Prostate gland (tissue), 2 donors: Measurements from ENCODE around the gene WRAP53. TPM values are rescaled to one million over a fixed set of nuclear protein-coding genes. Genes with fewer than 3 reads are reported as not detected.

ENCODE experiments used
- DNase-seq: peaks from one replicate; pipeline ENCODE4 v3.0.0-alpha.2; 2019; ENCODE audit warnings: low spot score
- H3K27ac ChIP-seq, 2 donors: fragments of 200-600 bp; sonication (generic); 2 replicates each; pipeline ENCODE4 v1.5.1; 2017 to 2019
- H3K27me3 ChIP-seq: fragments of 200-600 bp; sonication (generic); replicated peaks from 2 replicates; pipeline ENCODE4 v1.5.1; 2019; ENCODE audit not compliant: insufficient read depth
- H3K36me3 ChIP-seq, 2 donors: fragments of 200-600 bp; sonication (generic); 1 replicate in 1 of 2; 2 replicates in 1 of 2; pipeline versions ENCODE4 v1.5.1 to v1.8.1; 2017 to 2019
- H3K4me1 ChIP-seq: fragments of 200-600 bp; sonication (generic); replicated peaks from 2 replicates; pipeline ENCODE4 v1.5.1; 2019
- H3K4me3 ChIP-seq, 2 donors: fragments of 200-600 bp; sonication (generic); 2 replicates each; pipeline ENCODE4 v1.5.1; 2017 to 2019
- H3K9me3 ChIP-seq: fragments of 200-600 bp; sonication (generic); 2 replicates; pipeline ENCODE4 v1.5.1; 2017
- CTCF ChIP-seq, 4 experiments: fragments of 200-600 bp in 2 of 4; fragments of 450-650 bp in 2 of 4; sonication (generic) in 2 of 4; IDR thresholded peaks; 1 replicate in 3 of 4; 2 replicates in 1 of 4; pipeline ENCODE4 v1.5.1; 2016 to 2019; ENCODE audit warnings: antibody characterized with exemption in 4 of 4, mild to moderate bottlenecking in 2 of 4, moderate library complexity in 2 of 4
- POLR2A ChIP-seq: fragments of 450-650 bp; IDR thresholded peaks from one replicate; pipeline ENCODE4 v1.6.1; 2016; ENCODE audit warnings: antibody characterized with exemption, mild to moderate bottlenecking
- POLR2AphosphoS5 ChIP-seq: sonication (generic); formaldehyde crosslinking; IDR thresholded peaks from one replicate; pipeline ENCODE4 v1.6.1; 2017; ENCODE audit warnings: antibody characterized with exemption
- WGBS: methylation state at CpG from one replicate; pipeline ENCODE4 v1.1.5; 2018; 5-methylcytosine and 5-hydroxymethylcytosine counted together
- intact Hi-C: fragments of 100-400 bp; cut with DNase I; formaldehyde crosslinking; loops from one replicate; pipeline ENCODE4 v1.14.2; 2022
- total RNA-seq, 2 donors: library from RNA; depleted of rRNA; stranded (reverse); fragments of >200 nt; gene quantifications; one replicate each; pipeline ENCODE4 v1.1.0, GENCODE V29; 2016

Gene WRAP53
- total RNA-seq, 2 donors from 2014 or later: 8.6 to 9.4 TPM

- Histone ChIP-seq H3K9me3 (no peaks in the 10 kb centered on the region), H3K36me3 (no peaks in the 10 kb centered on the region), H3K27me3 (no peaks in the 10 kb centered on the region), H3K27ac (no peak overlapping the region), H3K4me3 (no peak overlapping the region), H3K4me1 (no peaks in the 10 kb centered on the region)
- TF ChIP-seq CTCF (IDR thresholded peaks at IDR 0.05) (no peak), POLR2AphosphoS5 (no peak), POLR2A (no peak)
- no peak for DNase-seq
- WGBS: 54% methylated on average over 10 of the region's 10 CpGs
- intact Hi-C loops: loop anchor here (10.0 kb wide), 1 partner anchor 247 kb away; no protein-coding TSS in a partner anchor
Observed at GRCh38 chr17:7748076-7748775, 59.9 kb downstream of the WRAP53 start.

GRCh38 chr17:7750321-7750821 lies 62.1 kb downstream of the WRAP53 start:
- WGBS: 60% methylated on average over 4 of the region's 4 CpGs
- Histone ChIP-seq H3K27me3 (no peaks in the 10 kb centered on the region), H3K27ac (no peak overlapping the region), H3K4me3 (no peak overlapping the region), H3K9me3 (no peaks in the 10 kb centered on the region), H3K4me1 (no peaks in the 10 kb centered on the region), H3K36me3 (no peaks in the 10 kb centered on the region)
- TF ChIP-seq POLR2A (no peak), POLR2AphosphoS5 (no peak), CTCF (IDR thresholded peaks at IDR 0.05) (no peak)
- intact Hi-C loops: no loop called here
- DNase-seq: no peak

Other genes with a start within 250 kb of the WRAP53 start
- gene FGF11, start 249.0 kb upstream of the WRAP53 start, total RNA-seq: 1 to 10 TPM; 1.2 to 4.2 TPM
- gene CHRNB1, start 243.4 kb upstream of the WRAP53 start, total RNA-seq: 10 to 100 TPM in 1 of 2 donors, 1 to 10 TPM in 1; 6.9 to 10.4 TPM
- gene ZBTB4, start 208.8 kb upstream of the WRAP53 start, total RNA-seq: 10 to 100 TPM; 60.5 to 69.4 TPM
- gene SLC35G6, start 207.0 kb upstream of the WRAP53 start, total RNA-seq: not detected
- 100 to 1,000 TPM in 1 of 2 donors, 10 to 100 TPM in 1; 79.7 to 217 TPM for gene POLR2A, start 204.1 kb upstream of the WRAP53 start, total RNA-seq
- gene TNFSF12, start 139.4 kb upstream of the WRAP53 start, total RNA-seq: 10 to 100 TPM; 29.9 to 47.9 TPM
- gene TNFSF13, start 129.7 kb upstream of the WRAP53 start, total RNA-seq: 10 to 100 TPM; 20.4 to 21.1 TPM
- gene SENP3, start 126.6 kb upstream of the WRAP53 start, total RNA-seq: 10 to 100 TPM; 39.6 to 65.7 TPM
- 10 to 100 TPM; 12.3 to 17.3 TPM for gene CD68, start 108.8 kb upstream of the WRAP53 start, total RNA-seq
- gene MPDU1, start 104.6 kb upstream of the WRAP53 start, total RNA-seq: 100 to 1,000 TPM; 101 to 239 TPM
- gene SOX15, start 98.4 kb upstream of the WRAP53 start, total RNA-seq: 10 to 100 TPM in 1 of 2 donors, 1 to 10 TPM in 1; 6.3 to 15.0 TPM
- gene FXR2, start 73.6 kb upstream of the WRAP53 start, total RNA-seq: 10 to 100 TPM; 27.1 to 51.4 TPM
- 100 to 1,000 TPM in 1 of 2 donors, 10 to 100 TPM in 1; 83.3 to 139 TPM for gene SAT2, start 60.7 kb upstream of the WRAP53 start, total RNA-seq
- gene SHBG, start 58.3 kb upstream of the WRAP53 start, total RNA-seq: 1 to 10 TPM in 1 of 2 donors, not detected in 1; 2.1 TPM
- gene ATP1B2, start 37.6 kb upstream of the WRAP53 start, total RNA-seq: 10 to 100 TPM in 1 of 2 donors, under 1 TPM in 1; 0.82 to 11.7 TPM
- 10 to 100 TPM; 52.3 to 65.0 TPM for gene TP53, start 987 bp upstream of the WRAP53 start, total RNA-seq
- 1 to 10 TPM; 3.0 to 5.5 TPM for gene EFNB3, start 16.7 kb downstream of the WRAP53 start, total RNA-seq
- gene DNAH2, start 29.3 kb downstream of the WRAP53 start, total RNA-seq: 1 to 10 TPM in 1 of 2 donors, under 1 TPM in 1; 0.09 to 4.9 TPM
- gene KDM6B, start 145.7 kb downstream of the WRAP53 start, total RNA-seq: 10 to 100 TPM; 12.7 to 30.2 TPM
- gene TMEM88, start 166.6 kb downstream of the WRAP53 start, total RNA-seq: 10 to 100 TPM; 11.1 to 15.7 TPM
- 100 to 1,000 TPM in 1 of 2 donors, 10 to 100 TPM in 1; 74.6 to 163 TPM for gene NAA38, start 169.1 kb downstream of the WRAP53 start, total RNA-seq
- gene CYB5D1, start 169.5 kb downstream of the WRAP53 start, total RNA-seq: 10 to 100 TPM in 1 of 2 donors, 1 to 10 TPM in 1; 5.7 to 20.8 TPM
- gene CHD3, start 200.3 kb downstream of the WRAP53 start, total RNA-seq: 100 to 1,000 TPM; 166 to 196 TPM
- gene RNF227, start 227.8 kb downstream of the WRAP53 start, total RNA-seq: 10 to 100 TPM in 1 of 2 donors, 1 to 10 TPM in 1; 7.8 to 32.4 TPM
- gene KCNAB3, start 241.4 kb downstream of the WRAP53 start, total RNA-seq: 1 to 10 TPM; 1.2 to 4.5 TPM
- gene TRAPPC1, start 243.5 kb downstream of the WRAP53 start, total RNA-seq: 10 to 100 TPM; 57.9 to 70.9 TPM
- gene CNTROB, start 243.7 kb downstream of the WRAP53 start, total RNA-seq: 10 to 100 TPM; 25.2 to 42.0 TPM